Measurements from ENCODE around the gene MROH7.

The MROH7 gene

GRCh38 chr1:54597455-54598030 is 44.0 kb upstream of the MROH7 start:
- H3K9me3 ChIP-seq, result no peaks in the 10 kb centered on the region
- no peak for TF ChIP-seq CTCF (IDR thresholded peaks at IDR 0.05; ENCODE audit: low read depth, low read length)
- H3K4me3 ChIP-seq (ENCODE audit: low read depth, low read length), result no peak overlapping the region
- no peaks in the 10 kb centered on the region for H3K27me3 ChIP-seq
- H3K4me1 ChIP-seq, result no peaks in the 10 kb centered on the region
- H3K36me3 ChIP-seq, result no peaks in the 10 kb centered on the region
- DNase-seq, result no peak

- Histone ChIP-seq H3K36me3 (no peaks in the 10 kb centered on the region), H3K4me3 (ENCODE audit: low read depth, low read length) (no peak overlapping the region), H3K9me3 (no peaks in the 10 kb centered on the region), H3K27me3 (no peaks in the 10 kb centered on the region), H3K4me1 (no peaks in the 10 kb centered on the region)
- TF ChIP-seq CTCF (IDR thresholded peaks at IDR 0.05; ENCODE audit: low read depth, low read length), result no peak
- no peak for DNase-seq
These were observed 42.3 kb upstream of the MROH7 start for GRCh38 chr1:54599211-54599823.

- TF ChIP-seq CTCF (IDR thresholded peaks at IDR 0.05; ENCODE audit: low read depth, low read length), result no peak
- no peaks in the 10 kb centered on the region for H3K4me1 ChIP-seq
- H3K9me3 ChIP-seq, result no peaks in the 10 kb centered on the region
- no peak overlapping the region for H3K4me3 ChIP-seq (ENCODE audit: low read depth, low read length)
- DNase-seq, result no peak
- H3K27me3 ChIP-seq, result no peaks in the 10 kb centered on the region
- H3K36me3 ChIP-seq, result no peaks in the 10 kb centered on the region
These were observed 40.5 kb upstream of the MROH7 start for GRCh38 chr1:54600947-54601721.

GRCh38 chr1:54601730-54602129 is 39.9 kb upstream of the MROH7 start:
- H3K4me3 ChIP-seq (ENCODE audit: low read depth, low read length), result no peak overlapping the region
- no peak for DNase-seq
- H3K27me3 ChIP-seq, result no peaks in the 10 kb centered on the region
- no peak for TF ChIP-seq CTCF (IDR thresholded peaks at IDR 0.05; ENCODE audit: low read depth, low read length)
- no peaks in the 10 kb centered on the region for H3K36me3 ChIP-seq
- H3K4me1 ChIP-seq, result no peaks in the 10 kb centered on the region
- no peaks in the 10 kb centered on the region for H3K9me3 ChIP-seq

GRCh38 chr1:54602554-54602953 is 39.0 kb upstream of the MROH7 start:
- H3K27me3 ChIP-seq, result no peaks in the 10 kb centered on the region
- H3K4me1 ChIP-seq, result no peaks in the 10 kb centered on the region
- TF ChIP-seq CTCF (IDR thresholded peaks at IDR 0.05; ENCODE audit: low read depth, low read length), result no peak
- H3K36me3 ChIP-seq, result no peaks in the 10 kb centered on the region
- H3K4me3 ChIP-seq (ENCODE audit: low read depth, low read length), result no peak overlapping the region
- no peaks in the 10 kb centered on the region for H3K9me3 ChIP-seq
- no peak for DNase-seq

GRCh38 chr1:54603241-54603640 is 38.3 kb upstream of the MROH7 start:
- TF ChIP-seq CTCF (IDR thresholded peaks at IDR 0.05; ENCODE audit: low read depth, low read length), result no peak
- no peaks in the 10 kb centered on the region for H3K36me3 ChIP-seq

More at GRCh38 chr1:54603241-54603640, 38.3 kb upstream of the MROH7 start:
- H3K27me3 ChIP-seq, result no peaks in the 10 kb centered on the region
- no peak for DNase-seq
- no peaks in the 10 kb centered on the region for H3K4me1 ChIP-seq
- no peak overlapping the region for H3K4me3 ChIP-seq (ENCODE audit: low read depth, low read length)
- H3K9me3 ChIP-seq, result no peaks in the 10 kb centered on the region

Data from BE2C (cell line).